AG04449 (cell line): ENCODE data around the gene ASXL1.

Source experiments
- CTCF ChIA-PET: fragments of 350-600 bp; formaldehyde crosslinking; extraction: SDS; loops from one replicate; lab custom pipeline; 2021; ENCODE audit warnings: antibody characterized with exemption; lab: Yijun Ruan, JAX
- POLR2A ChIA-PET: fragments of 400-600, 350-600 bp; formaldehyde crosslinking; extraction: SDS; loops from one replicate; lab custom pipeline; 2020; ENCODE audit warnings: antibody characterized with exemption, inconsistent platforms; lab: Yijun Ruan, JAX
- DNase-seq: peaks from one replicate; pipeline ENCODE4 v3.0.0-alpha.2; 2010; ENCODE audit warnings: low read depth, low spot score
- H3K4me3 ChIP-seq: 2 replicates; pipeline ENCODE4 v1.5.1; 2011; ENCODE audit warnings: low read depth, mild to moderate bottlenecking, control low read depth, low read length
- CTCF ChIP-seq: IDR thresholded peaks from one replicate; pipeline ENCODE4 v1.5.1; 2011; ENCODE audit warnings: mild to moderate bottlenecking, moderate library complexity, low read length, control low read depth, inconsistent platforms; ENCODE audit not compliant: insufficient read depth; ENCODE audit errors: missing control alignments

ASXL1 gene

GRCh38 chr20:32483351-32484224 lies 125.5 kb downstream of the ASXL1 start:
- POLR2A ChIA-PET, result interaction anchor here (1.7 kb wide), 1 partner anchor 9 kb away, joined by 3 read pairs; no protein-coding TSS in a partner anchor
- TF ChIP-seq CTCF, result no peak
- CTCF ChIA-PET, result interaction anchor here (0.6 kb wide), 1 partner anchor 14 kb away, joined by 3 read pairs; no protein-coding TSS in a partner anchor
- H3K4me3 ChIP-seq, result peak overlapping the region; percentile 70
- no peak for DNase-seq

- ChIA-PET CTCF (interaction anchor here (0.6 to 2.5 kb wide), 15 partner anchors 7 to 252 kb away, joined by 3 to 26 read pairs (median 5); no protein-coding TSS in a partner anchor), POLR2A (interaction anchor here (0.6 to 1.7 kb wide), 3 partner anchors 9 to 127 kb away, joined by 3 to 5 read pairs (median 3); no protein-coding TSS in a partner anchor)
- DNase-seq, result no peak
- no peak for TF ChIP-seq CTCF
- H3K4me3 ChIP-seq, result peak overlapping the region; percentile 65
Measured at GRCh38 chr20:32484225-32484957, 126.3 kb downstream of the ASXL1 start.

GRCh38 chr20:32484958-32485769 lies 127.0 kb downstream of the ASXL1 start:
- POLR2A ChIA-PET, result interaction anchor here (0.6 to 0.8 kb wide), 2 partner anchors 9 to 127 kb away, joined by 3 to 5 read pairs; no protein-coding TSS in a partner anchor
- peak; percentile 26 for DNase-seq
- TF ChIP-seq CTCF, result peak; percentile 76
- H3K4me3 ChIP-seq, result peak overlapping the region; percentile 65
- CTCF ChIA-PET, result interaction anchor here (1.0 to 2.5 kb wide), 17 partner anchors 8 to 251 kb away, joined by 3 to 26 read pairs (median 5); no protein-coding TSS in a partner anchor

GRCh38 chr20:32485770-32486478 lies 127.8 kb downstream of the ASXL1 start:
- H3K4me3 ChIP-seq, result no peak overlapping the region
- POLR2A ChIA-PET, result no interaction called here
- CTCF ChIA-PET, result interaction anchor here (1.0 to 2.5 kb wide), 16 partner anchors 8 to 230 kb away, joined by 3 to 26 read pairs (median 5); no protein-coding TSS in a partner anchor
- no peak for DNase-seq
- no peak for TF ChIP-seq CTCF

- no peak for TF ChIP-seq CTCF
- DNase-seq, result no peak
- H3K4me3 ChIP-seq, result no peak overlapping the region
- ChIA-PET CTCF (no interaction called here), POLR2A (no interaction called here)
Measured at GRCh38 chr20:32487381-32487780, 129.2 kb downstream of the ASXL1 start.
